GM12864 (cell line): Measurements from ENCODE around the gene EPAS1.

ENCODE experiments used
- DNase-seq: peaks from one replicate; pipeline ENCODE4 v3.0.0-alpha.2; 2011; ENCODE audit warnings: low read depth
- H3K4me3 ChIP-seq: 2 replicates; pipeline ENCODE4 v1.5.1; 2011; ENCODE audit warnings: mild to moderate bottlenecking, low read depth, low read length, control low read depth
- CTCF ChIP-seq: IDR thresholded peaks from 2 replicates; pipeline ENCODE4 v1.5.1; 2011; ENCODE audit warnings: low read depth, mild to moderate bottlenecking, moderate library complexity, low read length, control low read depth, inconsistent platforms; ENCODE audit errors: missing control alignments

The EPAS1 gene

GRCh38 chr2:46257476-46257875 lies 39.7 kb upstream of the EPAS1 start:
- no peak for DNase-seq
- no peak for TF ChIP-seq CTCF
- no peak overlapping the region for H3K4me3 ChIP-seq

GRCh38 chr2:46257980-46258379 lies 39.2 kb upstream of the EPAS1 start:
- DNase-seq = no peak
- no peak for TF ChIP-seq CTCF
- H3K4me3 ChIP-seq = no peak overlapping the region

GRCh38 chr2:46258937-46259776 lies 38.0 kb upstream of the EPAS1 start:
- DNase-seq = no peak
- no peak for TF ChIP-seq CTCF
- H3K4me3 ChIP-seq = no peak overlapping the region

GRCh38 chr2:46259777-46260168 lies 37.4 kb upstream of the EPAS1 start:
- H3K4me3 ChIP-seq = no peak overlapping the region
- DNase-seq = no peak
- no peak for TF ChIP-seq CTCF

- no peak for DNase-seq
- H3K4me3 ChIP-seq = no peak overlapping the region
- no peak for TF ChIP-seq CTCF
These were observed 36.9 kb upstream of the EPAS1 start for GRCh38 chr2:46260305-46260704.

GRCh38 chr2:46262248-46262938 lies 34.8 kb upstream of the EPAS1 start:
- TF ChIP-seq CTCF = no peak
- H3K4me3 ChIP-seq = no peak overlapping the region

More at GRCh38 chr2:46262248-46262938, 34.8 kb upstream of the EPAS1 start:
- no peak for DNase-seq
